ENCODE data around the gene SLC8A3. TPM values are rescaled to one million over a fixed set of nuclear protein-coding genes. Genes with fewer than 3 reads are reported as not detected.

Gene SLC8A3
- total and polyA plus RNA-seq, 2 donors (not counting 3 experiments of a cell fraction or from before 2014, with no cell fraction given), result not detected

- H3K27ac ChIP-seq (ENCODE audit: insufficient read depth, low read depth, low read length), result no peak overlapping the region
- H3K36me3 ChIP-seq (ENCODE audit: control insufficient read depth in 2 of 2, extremely low read depth in 1 of 2, insufficient read depth in 2 of 2, low read length in 2 of 2), result no peaks in the 10 kb centered on the region
- no peaks in the 10 kb centered on the region for H4K20me1 ChIP-seq (replicated peaks; ENCODE audit: control insufficient read depth, extremely low read depth, insufficient read depth, low read length)
- no TSS peak for BruUV-seq (replicated peaks)
- H3K27me3 ChIP-seq (ENCODE audit: control insufficient read depth in 2 of 2, insufficient read depth in 2 of 2, low read length in 2 of 2), result no peaks in the 10 kb centered on the region
- no peaks in the 10 kb centered on the region for H3K9me1 ChIP-seq (replicated peaks; ENCODE audit: control insufficient read depth, extremely low read depth, insufficient read depth, low read length)
- no peak overlapping the region for H3K9ac ChIP-seq (replicated peaks; ENCODE audit: extremely low read depth, insufficient read depth, low read length)
- CTCF ChIA-PET, result interaction anchor here (1.1 to 8.8 kb wide), 6 partner anchors 8 to 289 kb away, joined by 3 to 69 read pairs (median 6); partner anchors contain the start of gene SMOC1
- dilution Hi-C loops (cut with MboI; ENCODE audit: extremely low pct_ligation_motif_present, low sequenced_read_pairs), result no loop called here
- no peaks in the 10 kb centered on the region for H3K79me2 ChIP-seq (ENCODE audit: control insufficient read depth, insufficient read depth, low read length)
- intact Hi-C loops (cut with micrococcal nuclease), result no loop called here
- H3K4me1 ChIP-seq (ENCODE audit: control insufficient read depth, extremely low read depth, insufficient read depth, low read length), result peaks cover 2% of the 10 kb centered on the region
- H3K4me2 ChIP-seq (ENCODE audit: insufficient read depth, low read length), result no peak overlapping the region
- FAIRE-seq, result no peak
- H3K9me3 ChIP-seq (replicated peaks; ENCODE audit: control insufficient read depth, insufficient read depth, low read length), result no peaks in the 10 kb centered on the region
- POLR2A ChIA-PET, result no interaction called here
- H2AFZ ChIP-seq (ENCODE audit: low read depth, low read length), result no peak overlapping the region
- no peak overlapping the region for H3K4me3 ChIP-seq (replicated peaks in 1 of 3; ENCODE audit: insufficient read depth in 1 of 3, low read depth in 1 of 3, low read length in 3 of 3)
- TF ChIP-seq FOS (IDR thresholded peaks at IDR 0.05; ENCODE audit: borderline replicate concordance, insufficient read depth, low read length) (no peak), POLR2A (IDR thresholded peaks at IDR 0.05; ENCODE audit: low read depth, low read length) (no peak), MYC (IDR thresholded peaks at IDR 0.05; ENCODE audit: low read depth, low read length) (no peak), MAX (IDR thresholded peaks at IDR 0.05; ENCODE audit: insufficient read depth, insufficient read length) (no peak), POLR2AphosphoS5 (IDR thresholded peaks at IDR 0.05; ENCODE audit: insufficient read depth, low read depth, low read length) (no peak), EZH2 (IDR thresholded peaks at IDR 0.05; ENCODE audit: borderline replicate concordance, low read depth, low read length, severe bottlenecking) (no peak), JUN (IDR thresholded peaks at IDR 0.05; ENCODE audit: borderline replicate concordance, insufficient read depth, insufficient read length, low read depth) (no peak), GATA2 (IDR thresholded peaks at IDR 0.05; ENCODE audit: insufficient read depth, insufficient read length, low read depth, low read length) (no peak)
- TF ChIP-seq, protein P1, sequence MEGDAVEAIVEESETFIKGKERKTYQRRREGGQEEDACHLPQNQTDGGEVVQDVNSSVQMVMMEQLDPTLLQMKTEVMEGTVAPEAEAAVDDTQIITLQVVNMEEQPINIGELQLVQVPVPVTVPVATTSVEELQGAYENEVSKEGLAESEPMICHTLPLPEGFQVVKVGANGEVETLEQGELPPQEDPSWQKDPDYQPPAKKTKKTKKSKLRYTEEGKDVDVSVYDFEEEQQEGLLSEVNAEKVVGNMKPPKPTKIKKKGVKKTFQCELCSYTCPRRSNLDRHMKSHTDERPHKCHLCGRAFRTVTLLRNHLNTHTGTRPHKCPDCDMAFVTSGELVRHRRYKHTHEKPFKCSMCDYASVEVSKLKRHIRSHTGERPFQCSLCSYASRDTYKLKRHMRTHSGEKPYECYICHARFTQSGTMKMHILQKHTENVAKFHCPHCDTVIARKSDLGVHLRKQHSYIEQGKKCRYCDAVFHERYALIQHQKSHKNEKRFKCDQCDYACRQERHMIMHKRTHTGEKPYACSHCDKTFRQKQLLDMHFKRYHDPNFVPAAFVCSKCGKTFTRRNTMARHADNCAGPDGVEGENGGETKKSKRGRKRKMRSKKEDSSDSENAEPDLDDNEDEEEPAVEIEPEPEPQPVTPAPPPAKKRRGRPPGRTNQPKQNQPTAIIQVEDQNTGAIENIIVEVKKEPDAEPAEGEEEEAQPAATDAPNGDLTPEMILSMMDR (IDR thresholded peaks at IDR 0.05; ENCODE audit: extremely low read depth in 1 of 2, insufficient read depth in 1 of 2, low read depth in 1 of 2, low read length in 2 of 2), result no peak
- no peak for DNase-seq (ENCODE audit: low read depth, low spot score)
These were observed 169.1 kb downstream of the SLC8A3 start for GRCh38 chr14:70019695-70020094.

All from endothelial cell of umbilical vein (primary cell).